ENCODE results near the gene DCAF10.

Gene DCAF10

GRCh38 chr9:37839496-37840461 lies 39.2 kb downstream of the DCAF10 start:
- TF ChIP-seq CTCF (IDR thresholded peaks at IDR 0.05; ENCODE audit: borderline replicate concordance, insufficient read depth, low read depth, low read length) = no peak
- no peak overlapping the region for H3K4me3 ChIP-seq (ENCODE audit: low read depth, low read length)

- TF ChIP-seq CTCF (IDR thresholded peaks at IDR 0.05; ENCODE audit: borderline replicate concordance, insufficient read depth, low read depth, low read length) = no peak
- no peak overlapping the region for H3K4me3 ChIP-seq (ENCODE audit: low read depth, low read length)
These were observed 40.1 kb downstream of the DCAF10 start for GRCh38 chr9:37840560-37841194.

DNA sequence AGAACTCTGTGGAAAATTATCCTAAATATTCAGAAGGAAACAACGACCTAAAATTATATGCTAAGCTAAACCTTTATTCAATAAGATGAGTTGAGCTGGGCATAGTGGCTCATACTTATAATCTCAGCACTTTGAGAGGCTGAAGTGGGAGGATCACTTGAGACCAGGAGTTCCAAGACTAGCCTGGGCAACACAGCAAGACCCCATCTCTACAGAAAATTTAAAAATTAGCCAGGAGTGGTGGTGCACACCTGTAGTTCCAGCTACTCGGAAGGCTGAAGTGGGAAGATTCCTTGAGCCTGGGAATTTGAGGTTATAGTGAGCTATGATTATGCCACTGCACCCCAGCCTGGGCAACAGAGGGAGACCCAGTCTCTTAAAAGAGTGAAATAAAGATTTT lies 51.6 kb downstream of the DCAF10 start:
- no peak overlapping the region for H3K4me3 ChIP-seq (ENCODE audit: low read depth, low read length)
- no peak for TF ChIP-seq CTCF (IDR thresholded peaks at IDR 0.05; ENCODE audit: borderline replicate concordance, insufficient read depth, low read depth, low read length)

- no peak for TF ChIP-seq CTCF (IDR thresholded peaks at IDR 0.05; ENCODE audit: borderline replicate concordance, insufficient read depth, low read depth, low read length)
- H3K4me3 ChIP-seq (ENCODE audit: low read depth, low read length) = no peak overlapping the region
These were observed 56.0 kb downstream of the DCAF10 start for GRCh38 chr9:37856551-37856950.

GRCh38 chr9:37859043-37859442 lies 58.4 kb downstream of the DCAF10 start:
- no peak for TF ChIP-seq CTCF (IDR thresholded peaks at IDR 0.05; ENCODE audit: borderline replicate concordance, insufficient read depth, low read depth, low read length)
- no peak overlapping the region for H3K4me3 ChIP-seq (ENCODE audit: low read depth, low read length)

GRCh38 chr9:37862530-37862929 lies 61.9 kb downstream of the DCAF10 start:
- no peak for TF ChIP-seq CTCF (IDR thresholded peaks at IDR 0.05; ENCODE audit: borderline replicate concordance, insufficient read depth, low read depth, low read length)
- H3K4me3 ChIP-seq (ENCODE audit: low read depth, low read length) = no peak overlapping the region
